Small intestine (tissue), 7 donors: ENCODE measurements around the gene SUMF1. TPM values are rescaled to one million over a fixed set of nuclear protein-coding genes. Genes with fewer than 3 reads are reported as not detected.
"Not testable (repeated sequence)": the region's sequence is repeated elsewhere in the genome, so short reads cannot be mapped to it uniquely, and the experiment has no call there.

ENCODE experiments used
- DNase-seq, 2 donors: peaks; one replicate each; pipeline versions ENCODE4 v3.0.0 to v3.0.0-alpha.2; 2013
- FAIRE-seq: peaks from 2 replicates; lab custom pipeline; 2012; peaks lifted over from hg19 to GRCh38; lab: Jason Lieb, UNC
- H3K27ac ChIP-seq, 3 donors: one replicate each; pipeline ENCODE4 v1.5.1; 2013; ENCODE audit warnings: low read length in 2 of 3, mild to moderate bottlenecking in 2 of 3, control low read depth in 1 of 3, inconsistent platforms in 1 of 3, low read depth in 1 of 3, moderate library complexity in 1 of 3
- H3K27me3 ChIP-seq, 3 donors: one replicate each; pipeline ENCODE4 v1.6.1; 2013; ENCODE audit warnings: low read length in 3 of 3, inconsistent platforms in 1 of 3; ENCODE audit not compliant: control insufficient read depth in 3 of 3, insufficient read depth in 3 of 3
- H3K36me3 ChIP-seq, 3 donors: one replicate each; pipeline ENCODE4 v1.6.1; 2013; ENCODE audit warnings: low read length in 3 of 3, inconsistent platforms in 1 of 3, low read depth in 1 of 3, mild to moderate bottlenecking in 1 of 3, moderate library complexity in 1 of 3; ENCODE audit not compliant: control insufficient read depth in 3 of 3, insufficient read depth in 2 of 3
- H3K4me1 ChIP-seq, 3 donors: one replicate each; pipeline ENCODE4 v1.6.1; 2013; ENCODE audit warnings: low read length in 2 of 3, inconsistent platforms in 1 of 3, low read depth in 1 of 3, mild to moderate bottlenecking in 1 of 3, moderate library complexity in 1 of 3; ENCODE audit not compliant: control insufficient read depth in 3 of 3, insufficient read depth in 2 of 3
- H3K4me3 ChIP-seq, 3 donors: one replicate each; pipeline ENCODE4 v1.5.1; 2013; ENCODE audit warnings: low read length in 3 of 3, control low read depth in 1 of 3, inconsistent platforms in 1 of 3, low read depth in 1 of 3, mild to moderate bottlenecking in 1 of 3, moderate library complexity in 1 of 3
- H3K9me3 ChIP-seq, 2 donors: one replicate each; pipeline ENCODE4 v1.6.1; 2013; ENCODE audit warnings: low read depth in 1 of 2, low read length in 1 of 2; ENCODE audit not compliant: control insufficient read depth in 2 of 2, insufficient read depth in 1 of 2
- WGBS, 3 donors: extraction: QIAGEN DNeasy Blood & Tissue Kit; methylation state at CpG; one replicate each; pipeline ENCODE4 v1.1.7; 2013; 5-methylcytosine and 5-hydroxymethylcytosine counted together
- polyA plus RNA-seq, 4 donors: library from polyadenylated mRNA; stranded (reverse) in 3 of 4; unstranded in 1 of 4; fragments of 200-250 nt in 3 of 4; fragments of 120-200 nt in 1 of 4; gene quantifications; one replicate each; pipeline versions ENCODE4 v1.2.1 to v1.2.3, GENCODE V29; 2013
- donor health status: healthy with polysubstance abuse.
- donor health status: control.
- donor health status: control.
- donor health status: Bipolar disorder and iron deficiency.
- donor health status: healthy.

Gene SUMF1
- polyA plus RNA-seq, 4 donors, result 3.8 to 39.0 (median 14.4) TPM

GRCh38 chr3:4461468-4462090 lies 5.5 kb downstream of the SUMF1 start:
- Histone ChIP-seq H3K4me1 (no peaks in the 10 kb centered on the region), H3K27me3 (no peaks in the 10 kb centered on the region), H3K36me3 (no peaks in the 10 kb centered on the region), H3K9me3 (no peaks in the 10 kb centered on the region), H3K4me3 (no peak overlapping the region), H3K27ac (no peak overlapping the region)
- FAIRE-seq (no peak), DNase-seq (no peak)
- WGBS, 3 donors, result 68 to 78% (median 76%) methylated on average over 2 of the region's 2 CpGs

DNA sequence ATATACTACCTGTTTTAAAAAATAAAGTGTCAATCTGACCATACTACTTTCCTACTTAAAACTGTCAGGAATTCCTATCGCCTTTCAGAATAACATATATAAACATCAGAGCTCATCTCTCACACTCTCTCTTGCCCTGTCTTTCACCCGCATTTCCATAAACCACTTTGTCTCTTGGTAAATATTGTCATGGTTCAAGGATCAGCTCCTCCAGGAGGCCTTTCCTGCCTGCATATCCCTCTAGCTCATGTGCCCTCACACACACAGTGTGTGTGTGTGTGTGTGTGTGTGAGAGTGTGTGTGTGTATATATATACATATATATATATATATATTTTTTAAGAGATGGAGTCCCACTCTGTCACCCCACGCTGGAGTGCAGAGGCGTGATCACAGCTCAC lies 6.7 kb downstream of the SUMF1 start:
- Histone ChIP-seq H3K4me1 (no peaks in the 10 kb centered on the region), H3K9me3 (no peaks in the 10 kb centered on the region), H3K27ac (no peak overlapping the region), H3K4me3 (no peak overlapping the region), H3K27me3 (no peaks in the 10 kb centered on the region), H3K36me3 (no peaks in the 10 kb centered on the region)
- FAIRE-seq (no peak), DNase-seq (no peak)
- 86 to 93% (median 90%) methylated on average over 4 of the region's 4 CpGs for WGBS, 3 donors

GRCh38 chr3:4458961-4459360 lies 8.1 kb downstream of the SUMF1 start:
- Histone ChIP-seq H3K4me3 (no peak overlapping the region), H3K4me1 (no peaks in the 10 kb centered on the region), H3K27ac (no peak overlapping the region), H3K9me3 (no peaks in the 10 kb centered on the region), H3K36me3 (no peaks in the 10 kb centered on the region), H3K27me3 (no peaks in the 10 kb centered on the region)
- FAIRE-seq (no peak), DNase-seq (no peak)
- WGBS, 3 donors, result 91 to 94% (median 93%) methylated on average over 3 of the region's 3 CpGs

DNA sequence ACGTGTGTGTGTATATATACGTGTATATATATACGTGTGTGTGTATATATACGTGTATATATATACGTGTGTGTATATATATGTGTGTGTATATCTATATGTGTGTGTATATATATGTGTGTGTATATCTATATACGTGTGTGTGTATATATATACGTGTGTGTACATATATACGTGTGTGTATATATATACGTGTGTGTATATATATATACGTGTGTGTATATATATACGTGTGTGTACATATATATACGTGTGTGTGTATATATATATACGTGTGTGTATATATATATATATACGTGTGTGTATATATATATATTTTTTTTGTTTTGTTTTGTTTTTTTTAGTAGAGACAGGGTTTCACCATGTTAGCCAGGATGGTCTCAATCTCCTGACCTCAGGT lies 10.3 kb downstream of the SUMF1 start:
- 89 to 96% (median 93%) methylated on average over 14 of the region's 14 CpGs for WGBS, 3 donors
- peak; percentile 98 for FAIRE-seq
- not testable (repeated sequence) for H3K27ac ChIP-seq, H3K4me1 ChIP-seq, H3K9me3 ChIP-seq, H3K4me3 ChIP-seq, H3K36me3 ChIP-seq, DNase-seq, H3K27me3 ChIP-seq

DNA sequence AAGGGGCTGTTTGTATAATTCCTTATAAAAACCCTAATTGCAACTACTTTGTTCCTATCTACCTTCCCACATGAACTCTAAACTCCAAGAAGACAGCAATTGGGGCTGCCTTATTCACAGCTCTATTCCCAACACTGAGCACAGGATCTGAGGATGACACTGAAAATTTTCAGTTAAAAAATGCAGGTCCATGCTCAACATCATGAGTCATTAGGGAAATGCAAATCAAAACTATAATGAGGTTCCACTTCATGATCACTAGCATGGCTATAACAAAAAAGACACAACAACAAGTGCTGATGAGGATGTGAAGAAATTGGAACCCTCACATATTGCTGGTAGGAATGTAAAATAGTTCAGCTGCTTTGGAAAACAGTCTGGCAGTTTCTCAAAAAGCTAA lies 12.9 kb downstream of the SUMF1 start:
- DNase-seq, result no peak
- no peak for FAIRE-seq
- no peaks in the 10 kb centered on the region for H3K27me3 ChIP-seq

DNA sequence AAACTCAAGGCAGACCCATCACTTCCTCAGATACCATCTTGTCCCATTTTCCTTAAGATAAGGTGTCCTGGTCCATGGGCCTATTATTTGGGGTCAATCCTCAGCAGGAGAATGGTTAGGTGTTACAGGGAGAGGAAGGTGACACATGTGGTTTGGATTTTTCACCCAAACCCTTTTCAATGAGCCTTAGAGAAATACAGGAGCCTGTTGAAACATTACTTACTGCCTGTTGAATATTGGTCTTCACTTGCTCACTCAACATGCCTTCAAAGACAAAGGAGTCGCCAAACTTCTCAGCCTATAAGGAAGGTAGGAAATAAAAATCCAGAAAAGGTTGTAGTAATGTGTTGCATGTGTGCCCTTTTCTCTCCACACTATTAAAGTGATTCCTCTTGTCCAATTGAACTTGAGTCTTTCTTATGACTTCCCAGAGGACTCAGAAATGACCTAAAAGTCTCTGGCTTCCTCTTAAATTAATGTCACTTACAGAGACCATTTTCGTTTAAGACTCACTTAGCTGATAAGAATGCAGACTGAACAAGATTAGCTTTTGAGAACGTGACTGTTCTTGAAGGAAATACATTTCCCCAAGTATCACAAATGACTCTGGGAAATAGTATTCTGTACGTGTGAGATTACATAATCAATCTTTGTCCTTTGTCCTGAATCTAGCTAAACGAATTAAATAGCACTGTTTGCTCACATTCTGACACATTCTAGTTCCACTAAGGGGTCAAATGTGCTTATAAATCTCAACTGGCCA lies 17.8 kb downstream of the SUMF1 start:
- H3K4me3 ChIP-seq, result no peak overlapping the region
- H3K9me3 ChIP-seq, result no peaks in the 10 kb centered on the region
- peaks cover 0 to 7% (median 7%) of the 10 kb centered on the region in 3 donors for H3K36me3 ChIP-seq
- H3K4me1 ChIP-seq, result peaks cover 0 to 4% (median 0%) of the 10 kb centered on the region in 3 donors
- WGBS, 3 donors, result 32 to 60% (median 46%) methylated on average over 5 of the region's 5 CpGs
- DNase-seq (peak; percentile 14 to 54), FAIRE-seq (no peak)
- no peaks in the 10 kb centered on the region for H3K27me3 ChIP-seq
- H3K27ac ChIP-seq, result no peak overlapping the region

More for the DNA sequence above, 12.9 kb downstream of the SUMF1 start:
- peaks cover 0 to 4% (median 0%) of the 10 kb centered on the region in 3 donors for H3K4me1 ChIP-seq
- H3K36me3 ChIP-seq, result peaks cover 0 to 2% (median 0%) of the 10 kb centered on the region in 3 donors
- H3K27ac ChIP-seq, result no peak overlapping the region
- no peaks in the 10 kb centered on the region for H3K9me3 ChIP-seq
- no peak overlapping the region for H3K4me3 ChIP-seq

GRCh38 chr3:4448187-4448586 lies 18.9 kb downstream of the SUMF1 start:
- Histone ChIP-seq H3K4me1 (peaks cover 0 to 4% (median 0%) of the 10 kb centered on the region in 3 donors), H3K9me3 (no peaks in the 10 kb centered on the region), H3K36me3 (peaks cover 0 to 11% (median 9%) of the 10 kb centered on the region in 3 donors), H3K27ac (no peak overlapping the region), H3K4me3 (no peak overlapping the region), H3K27me3 (no peaks in the 10 kb centered on the region)
- no peak for DNase-seq
- no peak for FAIRE-seq
- 84 to 93% (median 92%) methylated on average over 6 of the region's 6 CpGs for WGBS, 3 donors

DNA sequence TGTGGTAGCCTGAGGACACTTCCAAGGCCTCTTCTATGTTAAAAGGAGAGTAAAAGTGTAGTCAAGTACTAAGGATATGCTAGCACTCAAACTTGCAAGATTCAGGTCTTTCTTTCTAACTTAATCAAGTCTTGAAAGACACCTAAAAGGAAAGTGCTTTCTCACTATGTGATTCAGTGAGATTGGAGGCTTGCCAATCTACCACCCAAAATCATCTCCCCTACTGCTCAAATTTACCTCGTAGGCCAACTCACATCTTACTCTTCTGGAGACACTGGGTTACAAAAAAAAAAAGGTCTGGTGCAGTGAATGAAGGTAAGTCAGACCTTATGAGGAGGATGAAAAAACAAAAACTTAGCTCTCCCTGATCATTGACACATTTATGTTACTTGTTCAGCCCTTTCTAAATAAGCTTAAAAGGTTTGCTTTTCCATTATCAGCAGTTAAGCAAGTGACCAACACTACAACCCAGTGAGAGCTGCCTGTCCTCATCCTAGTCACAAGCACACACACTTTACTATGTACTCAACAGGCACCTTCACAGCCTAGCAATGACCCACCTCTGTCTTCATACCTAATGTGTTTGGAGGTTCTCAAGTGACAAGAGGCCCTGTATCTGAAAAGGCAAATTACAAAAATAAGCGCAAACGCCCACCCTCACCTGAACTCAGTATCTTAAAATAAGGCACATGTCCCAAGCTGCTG lies 19.6 kb downstream of the SUMF1 start:
- Histone ChIP-seq H3K27ac (no peak overlapping the region), H3K27me3 (no peaks in the 10 kb centered on the region), H3K4me3 (no peak overlapping the region), H3K36me3 (peaks cover 0 to 14% (median 9%) of the 10 kb centered on the region in 3 donors), H3K9me3 (no peaks in the 10 kb centered on the region), H3K4me1 (peaks cover 0 to 4% (median 0%) of the 10 kb centered on the region in 3 donors)
- DNase-seq (no peak), FAIRE-seq (no peak)
- 93 to 97% (median 94%) methylated on average over 3 of the region's 3 CpGs for WGBS, 3 donors
